K562 (cell line): ENCODE measurements around the gene GUCA1A. TPM values are rescaled to one million over a fixed set of nuclear protein-coding genes. Genes with fewer than 3 reads are reported as not detected.

ENCODE experiments used
- BRF1 ChIP-seq: IDR thresholded peaks from 3 replicates; pipeline ENCODE4 v1.6.1; 2011; ENCODE audit warnings: borderline replicate concordance, mild to moderate bottlenecking; ENCODE audit not compliant: insufficient read length; ENCODE audit errors: extremely low read depth
- DACH1 ChIP-seq: fragments of 450-650 bp; IDR thresholded peaks from 2 replicates; pipeline ENCODE4 v1.6.1; 2018; ENCODE audit not compliant: partially characterized antibody
- HOXB6 ChIP-seq: fragments of 250-450 bp; sonication (Bioruptor Pico); IDR thresholded peaks from 2 replicates; pipeline ENCODE4 v1.5.1; 2022; ENCODE audit warnings: mild to moderate bottlenecking, borderline replicate concordance
- HSF4 ChIP-seq: fragments of 250-450 bp; sonication (Bioruptor Pico); IDR thresholded peaks from 2 replicates; pipeline ENCODE4 v2.1.2; 2022; ENCODE audit warnings: mild to moderate bottlenecking, moderate library complexity, borderline replicate concordance
- SUPT5H ChIP-seq: fragments of 450-650 bp; IDR thresholded peaks from 2 replicates; pipeline ENCODE4 v1.6.1; 2016
- TEAD1 ChIP-seq, 2 experiments: fragments of 450-650 bp in 1 of 2; sonication (generic) in 1 of 2; formaldehyde crosslinking; IDR thresholded peaks; 2 replicates each; pipeline versions ENCODE4 v1.4.0 to v1.8.0; 2020 to 2022; ENCODE audit warnings: mild to moderate bottlenecking in 2 of 2, missing genetic modification reagents in 1 of 2
- ZNF174 ChIP-seq: fragments of 250-450 bp; sonication (Bioruptor Pico); IDR thresholded peaks from 2 replicates; pipeline ENCODE4 v1.4.0; 2020; ENCODE audit warnings: mild to moderate bottlenecking
- ZNF232 ChIP-seq: sonication (generic); formaldehyde crosslinking; IDR thresholded peaks from 2 replicates; pipeline ENCODE4 v1.8.0; 2022; ENCODE audit warnings: mild to moderate bottlenecking, missing genetic modification reagents
- ZNF41 ChIP-seq: fragments of 250-450 bp; sonication (Bioruptor Pico); conservative IDR thresholded peaks from 2 replicates; pipeline ENCODE4 v1.4.0; 2020; ENCODE audit warnings: mild to moderate bottlenecking
- polyA plus RNA-seq, 8 experiments: library from polyadenylated mRNA; depleted of rRNA in 4 of 8; stranded (reverse) in 5 of 8; unstranded in 3 of 8; fragments of >200 nt; fragmentation: Nextera tagmentation in 2 of 8; fragmentation: Illumina TruSeq in 1 of 8; extraction: Ambion mirVana in 2 of 8; extraction: Trizol in 1 of 8; gene quantifications; 2 replicates each; pipeline versions ENCODE4 v1.2.1 to v1.2.3, GENCODE V29; 2011 to 2014; ENCODE audit warnings: inconsistent platforms in 1 of 8, missing spikeins in 1 of 8
- total RNA-seq, 7 experiments: library from RNA; depleted of rRNA in 6 of 7; stranded (reverse); fragments of >200 nt in 6 of 7; fragmentation: Illumina TruSeq in 2 of 7; extraction: Trizol in 2 of 7; gene quantifications; 2 replicates each; pipeline versions ENCODE4 v1.2.1 to v1.2.3, GENCODE V29; 2011 to 2021; ENCODE audit warnings: low replicate concordance in 1 of 7
- TF ChIP-seq, protein P1 (sequence below): fragments of 200-800 bp; sonication (Bioruptor generic); IDR thresholded peaks from 2 replicates; pipeline ENCODE4 v1.6.1; 2017; ENCODE audit warnings: missing genetic modification characterization, missing compliant biosample characterization
- TF ChIP-seq, protein P2 (sequence below): sonication (generic); formaldehyde crosslinking; IDR thresholded peaks from 2 replicates; pipeline ENCODE4 v1.8.1; 2023; ENCODE audit warnings: mild to moderate bottlenecking, missing genetic modification reagents
- TF ChIP-seq, protein P3 (sequence below): IDR thresholded peaks from 3 replicates; pipeline ENCODE4 v1.6.1; 2011; ENCODE audit warnings: borderline replicate concordance, mild to moderate bottlenecking, moderate library complexity; ENCODE audit not compliant: insufficient read length; ENCODE audit errors: extremely low read depth
- TF ChIP-seq, protein P4 (sequence below), 3 experiments: fragments of 200-800 bp in 1 of 3; sonication (Bioruptor generic) in 1 of 3; sonication (generic) in 1 of 3; formaldehyde crosslinking in 1 of 3; IDR thresholded peaks; 2 replicates each; pipeline versions ENCODE4 v1.6.1 to v1.8.0; 2016 to 2022; ENCODE audit warnings: mild to moderate bottlenecking in 2 of 3, missing compliant biosample characterization in 2 of 3, missing genetic modification characterization in 2 of 3, missing genetic modification reagents in 1 of 3
- TF ChIP-seq, protein P5 (sequence below): fragments of 250-450 bp; sonication (Bioruptor Pico); IDR thresholded peaks from 2 replicates; pipeline ENCODE4 v1.8.0; 2021; ENCODE audit warnings: moderate library complexity, mild to moderate bottlenecking, inconsistent platforms
- TF ChIP-seq, protein P6 (sequence below): sonication (generic); formaldehyde crosslinking; IDR thresholded peaks from 2 replicates; pipeline ENCODE4 v1.8.0; 2022; ENCODE audit warnings: mild to moderate bottlenecking, low read depth, missing genetic modification reagents

The GUCA1A gene
- total and polyA plus RNA-seq, 9 of the 15 experiments (the other 6 are each of a cell fraction or from before 2014, with no cell fraction given), result not detected

DNA sequence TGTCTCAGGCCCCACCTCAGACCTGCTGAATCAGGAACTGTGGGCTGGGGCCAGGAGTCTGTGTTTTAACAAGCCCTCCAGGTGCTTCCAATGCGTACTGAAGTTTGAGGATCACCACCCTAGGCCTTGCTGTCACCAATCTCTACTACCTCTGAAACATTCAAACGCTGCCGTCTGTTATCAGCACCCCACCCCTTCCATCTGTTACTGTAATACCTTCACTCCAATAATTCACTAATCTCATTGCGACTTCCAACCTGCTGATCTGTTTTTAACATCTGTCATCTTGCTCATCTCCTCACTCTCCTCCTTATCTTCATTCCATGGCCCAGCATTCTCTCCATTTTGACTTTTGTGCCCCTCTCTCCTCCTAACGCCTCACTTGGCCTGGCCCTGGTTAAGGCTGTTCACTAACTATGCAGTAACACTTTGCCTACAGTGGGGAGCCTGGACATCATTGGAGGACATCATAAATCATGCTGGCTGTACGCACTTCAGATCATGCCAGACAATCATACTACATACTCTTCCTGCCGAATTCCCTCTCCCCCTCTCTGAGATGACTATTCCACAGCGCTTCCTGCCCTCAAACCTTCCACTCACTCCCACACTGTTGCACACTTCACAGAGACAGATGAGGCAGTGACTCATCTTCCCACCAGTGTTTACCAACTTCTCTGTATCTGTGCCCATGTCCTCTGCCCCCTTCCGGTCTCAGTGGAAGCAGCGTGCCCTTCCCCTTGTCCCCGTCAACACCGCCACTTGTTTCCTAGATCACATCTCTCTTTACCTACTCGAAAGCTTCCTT is 24.6 kb downstream of the GUCA1A start (continued):
- TF ChIP-seq, protein P1, sequence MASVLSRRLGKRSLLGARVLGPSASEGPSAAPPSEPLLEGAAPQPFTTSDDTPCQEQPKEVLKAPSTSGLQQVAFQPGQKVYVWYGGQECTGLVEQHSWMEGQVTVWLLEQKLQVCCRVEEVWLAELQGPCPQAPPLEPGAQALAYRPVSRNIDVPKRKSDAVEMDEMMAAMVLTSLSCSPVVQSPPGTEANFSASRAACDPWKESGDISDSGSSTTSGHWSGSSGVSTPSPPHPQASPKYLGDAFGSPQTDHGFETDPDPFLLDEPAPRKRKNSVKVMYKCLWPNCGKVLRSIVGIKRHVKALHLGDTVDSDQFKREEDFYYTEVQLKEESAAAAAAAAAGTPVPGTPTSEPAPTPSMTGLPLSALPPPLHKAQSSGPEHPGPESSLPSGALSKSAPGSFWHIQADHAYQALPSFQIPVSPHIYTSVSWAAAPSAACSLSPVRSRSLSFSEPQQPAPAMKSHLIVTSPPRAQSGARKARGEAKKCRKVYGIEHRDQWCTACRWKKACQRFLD, result peak; percentile 91
- TF ChIP-seq SUPT5H (peak; percentile 48; the same call in 1 of the 2 replicates), HOXB6 (no peak), BRF1 (no peak), HSF4 (peak; percentile 69; the same call in 1 of the 2 replicates), TEAD1 (CRISPR knock-in tag; IDR thresholded peaks at IDR 0.05) (peak; percentile 74 to 89), ZNF41 (CRISPR knock-in tag) (no peak), DACH1 (peak; percentile 92), ZNF232 (CRISPR knock-in tag) (no peak), ZNF174 (CRISPR knock-in tag) (no peak)
- TF ChIP-seq, protein P2, sequence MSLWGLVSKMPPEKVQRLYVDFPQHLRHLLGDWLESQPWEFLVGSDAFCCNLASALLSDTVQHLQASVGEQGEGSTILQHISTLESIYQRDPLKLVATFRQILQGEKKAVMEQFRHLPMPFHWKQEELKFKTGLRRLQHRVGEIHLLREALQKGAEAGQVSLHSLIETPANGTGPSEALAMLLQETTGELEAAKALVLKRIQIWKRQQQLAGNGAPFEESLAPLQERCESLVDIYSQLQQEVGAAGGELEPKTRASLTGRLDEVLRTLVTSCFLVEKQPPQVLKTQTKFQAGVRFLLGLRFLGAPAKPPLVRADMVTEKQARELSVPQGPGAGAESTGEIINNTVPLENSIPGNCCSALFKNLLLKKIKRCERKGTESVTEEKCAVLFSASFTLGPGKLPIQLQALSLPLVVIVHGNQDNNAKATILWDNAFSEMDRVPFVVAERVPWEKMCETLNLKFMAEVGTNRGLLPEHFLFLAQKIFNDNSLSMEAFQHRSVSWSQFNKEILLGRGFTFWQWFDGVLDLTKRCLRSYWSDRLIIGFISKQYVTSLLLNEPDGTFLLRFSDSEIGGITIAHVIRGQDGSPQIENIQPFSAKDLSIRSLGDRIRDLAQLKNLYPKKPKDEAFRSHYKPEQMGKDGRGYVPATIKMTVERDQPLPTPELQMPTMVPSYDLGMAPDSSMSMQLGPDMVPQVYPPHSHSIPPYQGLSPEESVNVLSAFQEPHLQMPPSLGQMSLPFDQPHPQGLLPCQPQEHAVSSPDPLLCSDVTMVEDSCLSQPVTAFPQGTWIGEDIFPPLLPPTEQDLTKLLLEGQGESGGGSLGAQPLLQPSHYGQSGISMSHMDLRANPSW (CRISPR knock-in tag), result no peak
- TF ChIP-seq, protein P3, sequence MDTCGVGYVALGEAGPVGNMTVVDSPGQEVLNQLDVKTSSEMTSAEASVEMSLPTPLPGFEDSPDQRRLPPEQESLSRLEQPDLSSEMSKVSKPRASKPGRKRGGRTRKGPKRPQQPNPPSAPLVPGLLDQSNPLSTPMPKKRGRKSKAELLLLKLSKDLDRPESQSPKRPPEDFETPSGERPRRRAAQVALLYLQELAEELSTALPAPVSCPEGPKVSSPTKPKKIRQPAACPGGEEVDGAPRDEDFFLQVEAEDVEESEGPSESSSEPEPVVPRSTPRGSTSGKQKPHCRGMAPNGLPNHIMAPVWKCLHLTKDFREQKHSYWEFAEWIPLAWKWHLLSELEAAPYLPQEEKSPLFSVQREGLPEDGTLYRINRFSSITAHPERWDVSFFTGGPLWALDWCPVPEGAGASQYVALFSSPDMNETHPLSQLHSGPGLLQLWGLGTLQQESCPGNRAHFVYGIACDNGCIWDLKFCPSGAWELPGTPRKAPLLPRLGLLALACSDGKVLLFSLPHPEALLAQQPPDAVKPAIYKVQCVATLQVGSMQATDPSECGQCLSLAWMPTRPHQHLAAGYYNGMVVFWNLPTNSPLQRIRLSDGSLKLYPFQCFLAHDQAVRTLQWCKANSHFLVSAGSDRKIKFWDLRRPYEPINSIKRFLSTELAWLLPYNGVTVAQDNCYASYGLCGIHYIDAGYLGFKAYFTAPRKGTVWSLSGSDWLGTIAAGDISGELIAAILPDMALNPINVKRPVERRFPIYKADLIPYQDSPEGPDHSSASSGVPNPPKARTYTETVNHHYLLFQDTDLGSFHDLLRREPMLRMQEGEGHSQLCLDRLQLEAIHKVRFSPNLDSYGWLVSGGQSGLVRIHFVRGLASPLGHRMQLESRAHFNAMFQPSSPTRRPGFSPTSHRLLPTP, result no peak
- TF ChIP-seq, protein P4, sequence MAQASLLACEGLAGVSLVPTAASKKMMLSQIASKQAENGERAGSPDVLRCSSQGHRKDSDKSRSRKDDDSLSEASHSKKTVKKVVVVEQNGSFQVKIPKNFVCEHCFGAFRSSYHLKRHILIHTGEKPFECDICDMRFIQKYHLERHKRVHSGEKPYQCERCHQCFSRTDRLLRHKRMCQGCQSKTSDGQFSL (CRISPR knock-in tag; IDR thresholded peaks at IDR 0.05), result no peak
- TF ChIP-seq, protein P4 (tag; IDR thresholded peaks at IDR 0.05), result no peak
- TF ChIP-seq, protein P5, sequence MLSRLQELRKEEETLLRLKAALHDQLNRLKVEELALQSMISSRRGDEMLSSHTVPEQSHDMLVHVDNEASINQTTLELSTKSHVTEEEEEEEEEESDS (CRISPR knock-in tag), result no peak
- TF ChIP-seq, protein P6, sequence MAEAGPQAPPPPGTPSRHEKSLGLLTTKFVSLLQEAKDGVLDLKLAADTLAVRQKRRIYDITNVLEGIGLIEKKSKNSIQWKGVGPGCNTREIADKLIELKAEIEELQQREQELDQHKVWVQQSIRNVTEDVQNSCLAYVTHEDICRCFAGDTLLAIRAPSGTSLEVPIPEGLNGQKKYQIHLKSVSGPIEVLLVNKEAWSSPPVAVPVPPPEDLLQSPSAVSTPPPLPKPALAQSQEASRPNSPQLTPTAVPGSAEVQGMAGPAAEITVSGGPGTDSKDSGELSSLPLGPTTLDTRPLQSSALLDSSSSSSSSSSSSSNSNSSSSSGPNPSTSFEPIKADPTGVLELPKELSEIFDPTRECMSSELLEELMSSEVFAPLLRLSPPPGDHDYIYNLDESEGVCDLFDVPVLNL, result no peak
